IgD-negative memory B cell (primary cell): ENCODE measurements around the gene NAA15. TPM values are rescaled to one million over a fixed set of nuclear protein-coding genes. Genes with fewer than 3 reads are reported as not detected.
A peak's percentile ranks its signal among the peaks of the same experiment; 100 is the strongest.
"Not testable (repeated sequence)": the region's sequence is repeated elsewhere in the genome, so short reads cannot be mapped to it uniquely, and the experiment has no call there.

Experiments used
- H3K27ac Mint-ChIP-seq, 3 donors: one replicate each; pipeline ENCODE4 v1.8.0; 2020 to 2022; ENCODE audit warnings: mild to moderate bottlenecking in 3 of 3, mixed read lengths in 3 of 3, moderate library complexity in 1 of 3
- H3K27me3 Mint-ChIP-seq: one replicate; pipeline ENCODE4 v1.8.0; 2021; ENCODE audit warnings: mixed read lengths
- H3K36me3 Mint-ChIP-seq: one replicate; pipeline ENCODE4 v1.8.0; 2020; ENCODE audit warnings: mild to moderate bottlenecking, mixed read lengths
- H3K4me1 Mint-ChIP-seq, 3 donors: one replicate each; pipeline ENCODE4 v1.8.0; 2020 to 2022; ENCODE audit warnings: mixed read lengths in 3 of 3, mild to moderate bottlenecking in 1 of 3
- H3K4me3 Mint-ChIP-seq, 4 donors: one replicate each; pipeline ENCODE4 v1.8.0; 2020 to 2022; ENCODE audit warnings: mild to moderate bottlenecking in 4 of 4, mixed read lengths in 4 of 4, moderate library complexity in 3 of 4
- H3K9me3 Mint-ChIP-seq, 3 donors: one replicate each; pipeline ENCODE4 v1.8.0; 2020 to 2021; ENCODE audit warnings: mixed read lengths in 3 of 3, mild to moderate bottlenecking in 1 of 3
- polyA plus RNA-seq: library from polyadenylated mRNA; unstranded; fragments of 300-500 nt; fragmentation: Illumina TruSeq; gene quantifications from one replicate; pipeline ENCODE4 v1.2.3, GENCODE V29; 2021

NAA15 gene
- polyA plus RNA-seq, 1 donor from 2014 or later, result 38.9 TPM

DNA sequence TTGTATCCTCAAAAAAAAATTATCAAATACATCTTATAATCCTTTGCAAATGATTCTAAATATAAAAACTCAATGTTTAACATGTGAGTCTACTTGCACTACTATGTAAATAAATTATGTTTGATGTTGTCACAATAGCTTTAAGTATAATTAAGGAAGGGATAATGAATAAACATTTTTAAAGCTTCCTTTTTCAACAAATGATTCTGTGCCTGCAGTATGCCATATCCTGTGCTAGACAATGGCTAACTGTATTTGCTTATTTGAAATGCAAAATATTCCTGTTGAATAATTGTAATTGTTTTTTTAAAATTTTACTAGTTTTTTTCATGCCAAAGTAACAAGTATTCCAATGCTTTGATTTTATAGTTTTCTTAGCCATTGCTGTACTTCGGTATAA lies 60.0 kb downstream of the NAA15 start:
- Mint-ChIP-seq H3K4me1 (peaks cover 0 to 6% (median 0%) of the 10 kb centered on the region in 3 donors), H3K4me3 (no peak overlapping the region), H3K36me3 (peaks cover 15% of the 10 kb centered on the region), H3K27me3 (no peaks in the 10 kb centered on the region), H3K9me3 (no peaks in the 10 kb centered on the region), H3K27ac (no peak overlapping the region)

DNA sequence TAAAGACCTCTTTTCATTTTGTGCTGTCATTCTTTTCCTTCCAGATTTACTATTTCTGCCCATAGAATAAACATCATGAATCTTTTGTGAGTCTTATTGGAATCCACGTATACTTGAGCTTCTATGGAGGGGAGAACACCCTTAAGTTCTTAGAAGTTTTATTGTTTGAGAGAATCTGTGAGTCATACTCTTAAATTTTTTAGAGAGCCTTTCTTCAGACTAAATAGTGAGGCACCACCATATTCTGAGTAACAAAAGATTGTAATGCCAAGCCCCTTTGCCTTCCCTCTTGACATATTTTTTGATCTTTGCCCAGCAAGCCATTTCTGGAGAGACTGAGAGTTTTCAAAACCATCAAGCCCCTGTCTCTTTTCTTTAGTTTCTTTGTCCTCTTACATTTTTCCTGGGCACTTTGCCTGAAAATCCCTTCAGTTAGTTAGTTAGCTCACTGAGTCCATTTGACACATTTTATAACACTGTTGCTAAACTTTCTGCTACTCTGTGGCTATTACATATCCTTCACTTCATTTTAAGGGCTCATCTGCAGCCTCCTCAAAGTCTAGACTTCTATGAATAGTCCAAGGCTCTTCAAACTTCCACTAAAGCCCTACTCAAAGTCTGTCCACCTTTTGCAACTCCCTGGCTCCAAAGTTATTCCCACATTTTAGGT lies 66.3 kb downstream of the NAA15 start:
- H3K4me3 Mint-ChIP-seq, result no peak overlapping the region
- peaks cover 0 to 11% (median 1%) of the 10 kb centered on the region in 3 donors for H3K4me1 Mint-ChIP-seq
- H3K9me3 Mint-ChIP-seq, result no peaks in the 10 kb centered on the region
- H3K27ac Mint-ChIP-seq, result peak overlapping the region in 1 of 3 donors; percentile 13
- no peaks in the 10 kb centered on the region for H3K27me3 Mint-ChIP-seq
- peaks cover 24% of the 10 kb centered on the region for H3K36me3 Mint-ChIP-seq

DNA sequence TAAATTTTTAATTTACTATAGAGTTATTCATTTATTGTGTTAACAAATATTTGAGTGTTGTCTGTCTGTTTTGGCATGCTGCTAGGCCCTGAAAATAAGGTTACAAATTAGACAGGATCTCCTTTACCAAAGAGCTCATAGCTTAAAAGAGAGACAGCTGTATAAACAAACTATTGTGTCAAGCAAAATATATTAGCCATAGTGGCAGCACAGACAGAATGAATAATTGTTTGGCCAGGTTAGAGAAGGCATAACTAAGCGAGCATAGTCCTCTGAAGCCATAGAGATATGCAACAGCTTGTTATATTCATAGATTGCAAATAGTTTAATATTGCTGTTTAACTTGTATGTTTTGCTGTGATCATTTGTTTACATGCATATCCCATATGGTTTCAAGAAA lies 67.7 kb downstream of the NAA15 start:
- no peak overlapping the region for H3K4me3 Mint-ChIP-seq
- no peaks in the 10 kb centered on the region for H3K9me3 Mint-ChIP-seq
- H3K36me3 Mint-ChIP-seq, result peaks cover 20% of the 10 kb centered on the region
- peaks cover 0 to 5% (median 1%) of the 10 kb centered on the region in 3 donors for H3K4me1 Mint-ChIP-seq
- H3K27me3 Mint-ChIP-seq, result no peaks in the 10 kb centered on the region
- H3K27ac Mint-ChIP-seq, result no peak overlapping the region

DNA sequence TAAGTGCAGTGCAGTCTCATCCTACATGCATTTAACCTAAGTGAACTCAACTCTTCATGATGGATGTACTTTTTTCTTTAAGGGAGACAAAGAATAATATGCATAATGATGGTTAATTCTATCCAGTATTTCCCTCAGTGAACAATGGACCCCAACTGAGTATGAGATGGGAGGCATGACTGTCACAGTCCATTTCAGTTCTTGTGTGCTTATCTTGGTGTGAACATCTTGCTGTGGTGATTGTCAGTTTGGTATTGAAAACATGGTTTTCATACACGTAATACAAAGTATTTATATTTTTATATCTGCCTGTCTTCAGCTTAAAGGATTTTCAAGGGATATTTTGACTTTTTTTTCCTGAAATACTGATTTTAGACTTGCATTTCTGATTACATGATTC lies 72.9 kb downstream of the NAA15 start:
- no peaks in the 10 kb centered on the region for H3K27me3 Mint-ChIP-seq
- H3K27ac Mint-ChIP-seq, result no peak overlapping the region
- no peaks in the 10 kb centered on the region for H3K9me3 Mint-ChIP-seq
- peaks cover 0 to 5% (median 2%) of the 10 kb centered on the region in 3 donors for H3K4me1 Mint-ChIP-seq
- H3K36me3 Mint-ChIP-seq, result peaks cover 9% of the 10 kb centered on the region
- H3K4me3 Mint-ChIP-seq, result no peak overlapping the region

DNA sequence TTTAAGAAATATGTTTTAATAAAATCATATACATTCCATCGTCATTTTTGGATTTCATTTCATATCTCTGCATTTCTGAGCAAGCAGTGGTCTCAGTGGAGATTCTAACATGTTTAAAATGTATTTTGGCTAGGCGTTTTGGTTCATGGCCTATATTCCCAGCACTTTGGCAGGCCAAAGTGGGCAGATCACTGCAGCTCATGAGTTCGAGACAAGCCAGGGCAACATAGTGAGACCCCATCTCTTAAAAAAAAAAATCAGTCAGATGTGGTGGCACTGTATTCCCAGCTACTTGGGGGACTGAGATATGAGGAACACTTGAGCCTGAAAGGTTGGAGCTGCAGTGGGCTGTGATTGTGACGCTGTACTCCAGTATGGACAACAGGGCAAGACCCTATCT lies 85.1 kb downstream of the NAA15 start:
- Mint-ChIP-seq H3K4me1 (peaks cover 0 to 1% (median 0%) of the 10 kb centered on the region in 3 donors), H3K27me3 (no peaks in the 10 kb centered on the region), H3K9me3 (no peaks in the 10 kb centered on the region), H3K27ac (no peak overlapping the region), H3K4me3 (no peak overlapping the region), H3K36me3 (peaks cover 6% of the 10 kb centered on the region)

DNA sequence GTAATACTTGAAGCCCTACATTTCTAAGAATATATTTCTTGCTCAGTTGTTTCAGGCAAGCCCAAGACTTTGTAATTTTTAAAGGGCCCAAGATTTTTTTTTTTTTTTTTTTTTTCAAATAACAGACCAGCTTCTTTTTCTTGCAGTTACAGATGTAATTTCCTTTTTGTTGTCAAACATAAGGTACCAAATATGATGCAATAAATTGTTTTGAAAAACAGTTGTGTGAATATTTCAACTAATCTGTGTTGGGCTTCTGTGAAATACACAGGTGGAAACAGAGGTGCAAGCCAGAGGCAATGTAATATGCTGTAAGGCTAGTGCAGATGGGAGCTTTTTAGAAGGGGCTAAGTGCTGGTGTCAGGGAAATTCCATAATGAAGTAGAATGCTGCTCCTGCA lies 87.8 kb downstream of the NAA15 start:
- no peaks in the 10 kb centered on the region for H3K4me1 Mint-ChIP-seq
- no peak overlapping the region for H3K27ac Mint-ChIP-seq
- peaks cover 7% of the 10 kb centered on the region for H3K36me3 Mint-ChIP-seq
- H3K27me3 Mint-ChIP-seq, result no peaks in the 10 kb centered on the region
- no peaks in the 10 kb centered on the region for H3K9me3 Mint-ChIP-seq
- H3K4me3 Mint-ChIP-seq, result no peak overlapping the region

DNA sequence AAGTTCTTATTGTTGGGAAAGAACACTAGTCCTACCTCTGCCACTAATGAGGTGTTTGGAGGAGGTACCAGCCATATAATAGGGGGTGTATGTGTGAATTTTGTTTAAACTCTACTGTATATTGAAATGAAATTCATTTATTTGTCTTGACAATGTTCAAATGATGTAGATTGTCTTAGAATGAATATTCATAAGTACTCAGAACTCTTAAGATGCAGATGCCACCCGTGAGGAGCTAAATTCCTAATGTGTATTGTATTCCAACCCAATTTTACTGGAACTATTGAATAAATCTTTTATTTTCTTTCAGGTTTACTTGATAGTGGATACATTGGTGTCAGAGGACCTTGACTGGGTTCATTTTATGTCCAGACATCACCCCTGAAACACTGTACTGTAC lies 88.7 kb downstream of the NAA15 start:
- Mint-ChIP-seq H3K4me3 (no peak overlapping the region), H3K27me3 (no peaks in the 10 kb centered on the region), H3K4me1 (no peaks in the 10 kb centered on the region), H3K27ac (no peak overlapping the region), H3K9me3 (no peaks in the 10 kb centered on the region), H3K36me3 (peaks cover 7% of the 10 kb centered on the region)

DNA sequence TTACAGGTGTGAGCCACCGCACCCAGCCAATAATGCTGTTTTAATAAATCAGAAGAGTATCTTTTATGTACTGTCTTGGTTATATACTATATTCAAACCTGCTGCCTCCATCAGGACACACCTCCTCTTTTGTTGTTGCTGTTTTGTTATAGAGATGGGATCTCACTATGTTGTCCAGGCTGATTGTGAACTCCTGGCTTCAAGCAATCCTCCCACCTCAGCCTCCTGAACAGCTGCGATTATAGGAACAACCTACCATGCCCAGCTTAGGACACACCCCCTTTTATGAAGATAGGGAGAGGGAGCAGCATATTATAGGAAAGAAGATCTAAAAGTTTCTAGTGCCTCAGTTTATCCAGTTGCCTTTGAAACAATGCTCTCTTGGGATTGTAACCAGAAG lies 90.4 kb downstream of the NAA15 start:
- H3K9me3 Mint-ChIP-seq, result no peaks in the 10 kb centered on the region
- H3K4me1 Mint-ChIP-seq, result no peaks in the 10 kb centered on the region
- H3K27me3 Mint-ChIP-seq, result no peaks in the 10 kb centered on the region
- H3K27ac Mint-ChIP-seq, result no peak overlapping the region
- peak overlapping the region in 1 of 4 donors; percentile 51 for H3K4me3 Mint-ChIP-seq
- H3K36me3 Mint-ChIP-seq, result peaks cover 5% of the 10 kb centered on the region

DNA sequence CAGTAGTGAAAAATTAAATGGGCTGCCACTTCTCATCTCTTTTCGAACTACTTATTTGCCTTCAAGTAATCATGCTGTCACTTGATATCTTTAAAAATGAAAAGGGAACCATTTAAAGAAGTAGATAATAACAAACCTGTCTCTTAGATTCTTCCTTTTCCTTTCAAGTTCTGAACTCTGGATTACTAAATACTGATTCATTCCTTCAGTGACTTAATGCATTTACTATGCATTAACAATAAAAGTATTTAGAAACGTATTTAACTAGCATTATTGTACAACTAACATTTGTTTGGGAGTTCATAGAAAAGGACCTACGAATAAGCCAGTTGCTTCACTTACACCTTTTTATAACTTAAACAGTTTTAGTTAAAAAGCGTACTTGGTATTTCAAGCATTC lies 91.5 kb downstream of the NAA15 start:
- Mint-ChIP-seq H3K4me3 (no peak overlapping the region), H3K27ac (no peak overlapping the region), H3K9me3 (no peaks in the 10 kb centered on the region)

DNA sequence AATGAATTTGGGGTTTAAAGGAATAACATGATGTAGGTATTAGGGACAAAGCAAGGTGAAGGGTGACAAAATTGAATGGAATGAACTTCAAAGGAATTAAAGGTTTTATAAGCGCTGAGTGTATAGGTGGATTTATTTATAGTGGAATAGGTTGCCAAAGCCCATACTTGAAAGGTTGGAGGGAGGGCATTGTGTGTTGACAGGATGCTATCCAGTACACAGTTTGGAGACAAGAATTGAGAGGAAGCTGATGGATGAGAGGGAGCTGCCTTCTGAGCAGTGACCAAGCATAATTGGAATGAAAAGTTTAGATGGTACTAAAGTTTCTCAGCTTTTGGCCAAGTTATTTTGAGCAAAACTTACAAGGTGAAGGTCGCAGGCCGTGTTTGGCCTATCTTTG lies 100.1 kb downstream of the NAA15 start:
- Mint-ChIP-seq H3K4me3 (no peak overlapping the region), H3K9me3 (no peaks in the 10 kb centered on the region), H3K27me3 (no peaks in the 10 kb centered on the region), H3K36me3 (peaks cover 20% of the 10 kb centered on the region), H3K27ac (no peak overlapping the region), H3K4me1 (peaks cover 0 to 3% (median 0%) of the 10 kb centered on the region in 3 donors)

More for the DNA sequence above, 91.5 kb downstream of the NAA15 start:
- Mint-ChIP-seq H3K4me1 (no peaks in the 10 kb centered on the region), H3K27me3 (no peaks in the 10 kb centered on the region), H3K36me3 (peaks cover 9% of the 10 kb centered on the region)

DNA sequence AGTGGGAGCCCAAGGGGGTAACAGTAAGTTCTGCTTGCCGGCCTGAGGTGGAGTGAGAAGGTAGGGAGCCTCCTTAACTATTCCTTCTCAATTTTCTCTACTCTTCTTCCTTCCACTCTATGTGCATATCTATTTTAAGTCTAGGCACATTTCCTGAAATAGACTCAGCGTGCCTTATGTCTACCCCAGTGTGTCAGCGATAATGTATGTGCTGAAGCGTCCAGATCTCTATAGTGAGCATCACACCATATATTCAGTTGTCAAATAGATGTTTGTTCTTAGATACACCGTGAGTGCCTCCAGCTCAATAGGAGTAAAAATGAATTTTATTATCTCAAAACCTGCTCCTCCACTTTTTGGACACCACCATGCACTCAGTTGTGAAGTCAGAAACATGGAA lies 101.1 kb downstream of the NAA15 start:
- H3K4me1 Mint-ChIP-seq, result peaks cover 0 to 3% (median 0%) of the 10 kb centered on the region in 3 donors
- H3K4me3 Mint-ChIP-seq, result no peak overlapping the region
- no peaks in the 10 kb centered on the region for H3K27me3 Mint-ChIP-seq
- no peak overlapping the region for H3K27ac Mint-ChIP-seq
- H3K36me3 Mint-ChIP-seq, result peaks cover 20% of the 10 kb centered on the region
- no peaks in the 10 kb centered on the region for H3K9me3 Mint-ChIP-seq

DNA sequence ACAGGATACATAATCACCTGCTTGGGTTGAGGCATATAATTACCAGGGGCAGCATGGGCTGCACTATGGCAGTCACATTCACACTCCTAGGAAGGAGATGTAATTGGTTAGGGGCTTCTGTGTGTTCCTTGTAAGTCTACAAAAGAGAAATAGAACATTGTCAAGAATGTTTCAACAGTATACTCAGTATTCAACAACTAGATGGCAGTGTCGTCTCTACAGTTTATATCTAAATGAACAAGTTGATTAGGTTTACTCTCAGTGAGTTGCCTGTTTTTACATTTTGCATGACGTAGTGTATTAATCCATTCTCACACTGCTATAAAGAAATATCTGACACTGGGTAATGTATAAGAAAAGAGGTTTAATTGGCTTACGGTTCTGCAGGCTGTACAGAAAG lies 102.2 kb downstream of the NAA15 start:
- Mint-ChIP-seq H3K4me3 (no peak overlapping the region), H3K27ac (no peak overlapping the region), H3K4me1 (peaks cover 0 to 3% (median 0%) of the 10 kb centered on the region in 3 donors), H3K36me3 (peaks cover 16% of the 10 kb centered on the region), H3K27me3 (no peaks in the 10 kb centered on the region), H3K9me3 (no peaks in the 10 kb centered on the region)

DNA sequence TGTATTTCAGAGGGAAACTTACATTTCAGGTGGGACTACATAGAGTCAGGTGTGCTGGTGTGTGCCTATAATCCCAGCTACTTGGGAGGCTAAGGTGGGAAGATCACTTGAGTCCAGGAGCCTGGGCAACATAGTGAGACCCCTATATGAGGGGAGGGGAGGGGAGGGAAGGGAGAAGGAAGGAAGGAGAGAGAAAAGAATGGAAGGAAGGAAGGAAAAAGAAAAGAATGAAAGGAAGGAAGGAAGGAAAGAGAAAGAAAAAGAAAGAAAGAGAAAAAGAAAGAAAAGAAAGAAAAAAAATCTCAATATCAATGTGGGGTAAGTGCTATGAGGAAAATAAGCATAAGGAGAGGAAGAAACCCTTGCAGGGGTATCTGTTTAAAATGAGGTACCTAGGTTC lies 109.0 kb downstream of the NAA15 start:
- Mint-ChIP-seq H3K4me1 (peaks cover 2 to 4% (median 4%) of the 10 kb centered on the region in 3 donors), H3K27me3 (no peaks in the 10 kb centered on the region), H3K36me3 (peaks cover 16% of the 10 kb centered on the region), H3K4me3 (no peak overlapping the region), H3K9me3 (peaks cover 0 to 4% (median 0%) of the 10 kb centered on the region in 3 donors), H3K27ac (peak overlapping the region in 2 of 3 donors; percentile 15 to 16)

DNA sequence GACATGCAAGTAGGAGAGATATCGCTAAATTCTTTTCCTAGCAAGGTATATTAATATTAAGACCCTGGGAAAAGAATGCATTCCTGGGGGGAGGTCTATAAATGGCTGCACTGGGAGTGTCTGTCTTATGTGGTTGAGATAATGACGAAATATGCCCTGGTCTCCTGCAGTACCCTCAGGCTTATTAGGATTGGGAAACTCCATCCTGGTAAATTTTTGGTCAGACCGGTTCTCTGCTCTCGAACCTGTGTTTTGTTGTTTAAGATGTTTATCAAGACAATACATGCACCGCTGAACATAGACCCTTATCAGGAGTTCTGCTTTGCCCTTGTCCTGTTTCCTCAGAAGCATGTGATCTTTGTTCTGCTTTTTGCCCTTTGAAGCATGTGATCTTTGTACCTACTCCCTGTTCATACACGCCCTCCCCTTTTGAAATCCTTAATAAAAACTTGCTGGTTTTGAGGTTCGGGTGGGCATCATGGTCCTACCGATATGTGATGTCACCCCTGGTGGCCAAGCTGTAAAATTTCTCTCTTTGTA lies 113.4 kb downstream of the NAA15 start:
- H3K27me3 Mint-ChIP-seq, H3K36me3 Mint-ChIP-seq, H3K9me3 Mint-ChIP-seq: not testable (repeated sequence)
- Mint-ChIP-seq H3K27ac (peak overlapping the region in 2 of 3 donors; percentile 49 to 86), H3K4me1 (peaks cover 11 to 14% (median 14%) of the 10 kb centered on the region in 3 donors), H3K4me3 (peak overlapping the region in 1 of 4 donors; percentile 55)

DNA sequence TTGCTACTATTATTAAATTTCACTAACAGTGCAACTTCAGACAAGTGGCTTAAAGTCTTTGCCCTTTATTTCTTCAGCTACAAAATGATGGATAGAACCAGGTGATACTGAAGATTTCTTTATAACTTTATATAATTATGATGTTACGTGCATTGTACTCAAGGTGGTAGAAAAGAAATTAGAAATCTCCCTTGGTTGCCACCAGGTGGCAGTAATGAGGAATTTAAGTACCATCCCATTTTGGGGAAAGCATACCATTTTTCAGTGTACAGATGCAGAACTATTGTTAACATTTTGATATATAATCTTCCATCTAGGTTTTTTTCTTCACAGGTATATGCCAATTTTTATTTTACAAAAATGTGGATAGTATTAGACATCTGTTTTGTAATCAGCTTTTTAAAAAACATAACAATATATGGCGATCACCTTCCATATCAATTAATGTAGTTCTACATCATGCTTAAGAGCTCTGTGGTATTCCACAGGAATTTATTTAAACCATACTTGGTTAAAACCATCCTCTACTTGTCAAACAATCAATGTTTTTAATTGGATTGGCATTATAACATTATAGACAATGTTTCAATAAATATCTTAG lies 114.9 kb downstream of the NAA15 start:
- Mint-ChIP-seq H3K4me1 (peaks cover 13 to 15% (median 13%) of the 10 kb centered on the region in 3 donors), H3K4me3 (no peak overlapping the region), H3K9me3 (peaks cover 0 to 4% (median 0%) of the 10 kb centered on the region in 3 donors), H3K27me3 (no peaks in the 10 kb centered on the region), H3K27ac (no peak overlapping the region), H3K36me3 (peaks cover 13% of the 10 kb centered on the region)
